Thyroid gland (tissue), 4 donors: ENCODE data around the gene C5AR2. TPM values are rescaled to one million over a fixed set of nuclear protein-coding genes. Genes with fewer than 3 reads are reported as not detected.
A peak's percentile ranks its signal among the peaks of the same experiment; 100 is the strongest.

ENCODE experiments used
- DNase-seq, 2 donors: peaks; one replicate each; pipeline ENCODE4 v3.0.0-alpha.2; 2019
- H3K27ac ChIP-seq, 3 donors: fragments of 200-600 bp; sonication (generic); 1 replicate in 2 of 3; 2 replicates in 1 of 3; pipeline ENCODE4 v1.5.1; 2016 to 2019; ENCODE audit warnings: mild to moderate bottlenecking in 1 of 3, moderate library complexity in 1 of 3
- H3K27me3 ChIP-seq: fragments of 200-600 bp; sonication (generic); one replicate; pipeline ENCODE4 v1.5.1; 2019
- H3K36me3 ChIP-seq, 2 donors: fragments of 200-600 bp; sonication (generic); one replicate each; pipeline ENCODE4 v1.5.1; 2016 to 2019
- H3K4me1 ChIP-seq, 2 donors: fragments of 200-600 bp; sonication (generic); one replicate each; pipeline ENCODE4 v1.5.1; 2017 to 2019
- H3K4me3 ChIP-seq, 3 donors: fragments of 200-600 bp; sonication (generic); replicated peaks in 1 of 3; 1 replicate in 2 of 3; 2 replicates in 1 of 3; pipeline ENCODE4 v1.5.1; 2016; ENCODE audit warnings: mild to moderate bottlenecking in 1 of 3
- H3K9me3 ChIP-seq: fragments of 200-600 bp; sonication (generic); one replicate; pipeline ENCODE4 v1.5.1; 2017
- CTCF ChIP-seq, 6 experiments: fragments of 200-600 bp in 3 of 6; fragments of 450-650 bp in 3 of 6; sonication (generic) in 3 of 6; IDR thresholded peaks; one replicate each; pipeline ENCODE4 v1.5.1; 2016 to 2019; ENCODE audit warnings: antibody characterized with exemption in 6 of 6, mild to moderate bottlenecking in 2 of 6, inconsistent platforms in 1 of 6, moderate library complexity in 1 of 6
- POLR2A ChIP-seq, 2 donors: fragments of 450-650 bp; IDR thresholded peaks; one replicate each; pipeline ENCODE4 v1.6.1; 2017; ENCODE audit warnings: antibody characterized with exemption in 2 of 2, mild to moderate bottlenecking in 2 of 2, moderate library complexity in 1 of 2
- WGBS, 2 donors: methylation state at CpG; one replicate each; pipeline ENCODE4 v1.1.5; 2017; 5-methylcytosine and 5-hydroxymethylcytosine counted together
- intact Hi-C: fragments of 100-400 bp; cut with DNase I; formaldehyde crosslinking; loops from one replicate; pipeline ENCODE4 v1.15.1; 2023
- total RNA-seq, 4 donors: library from RNA; depleted of rRNA; stranded (reverse); fragments of >200 nt; gene quantifications; one replicate each; pipeline ENCODE4 v1.2.3, GENCODE V29; 2016

C5AR2 gene
- total RNA-seq, 4 donors from 2014 or later, result 0.11 to 3.8 (median 2.0) TPM

GRCh38 chr19:47309608-47310007 is 22.4 kb upstream of the C5AR2 start, which contains the start of gene C5AR1:
Gene C5AR1, plus strand, starts transcription at chr19:47309861. Its CDS starts 35 bp downstream, at chr19:47309896.
- no peaks in the 10 kb centered on the region for H3K36me3 ChIP-seq
- H3K27ac ChIP-seq, result peak within 1 kb of the TSS in 1 of 3 donors; percentile 10
- DNase-seq, result no peak
- TF ChIP-seq CTCF (IDR thresholded peaks at IDR 0.05), result no peak
- no peak for TF ChIP-seq POLR2A (IDR thresholded peaks at IDR 0.05)
- H3K9me3 ChIP-seq, result no peaks in the 10 kb centered on the region
- WGBS, 2 donors, result 50 to 58% methylated on average over 10 to 12 of the region's 12 CpGs
- no peak within 1 kb of the TSS for H3K4me3 ChIP-seq
- intact Hi-C loops, result no loop called here
- no peaks in the 10 kb centered on the region for H3K27me3 ChIP-seq
- H3K4me1 ChIP-seq, result peaks cover 5 to 10% of the 10 kb centered on the region in 2 donors

- WGBS, 2 donors, result 88 to 89% methylated on average over 2 of the region's 2 CpGs
- TF ChIP-seq CTCF (IDR thresholded peaks at IDR 0.05) (no peak), POLR2A (IDR thresholded peaks at IDR 0.05) (no peak)
- H3K4me3 ChIP-seq, result no peak overlapping the region
Observed at GRCh38 chr19:47310323-47310722, 21.7 kb upstream of the C5AR2 start.

GRCh38 chr19:47310819-47311218 is 21.2 kb upstream of the C5AR2 start:
- peak overlapping the region in 1 of 3 donors; percentile 10 for H3K27ac ChIP-seq
- no peak for TF ChIP-seq POLR2A (IDR thresholded peaks at IDR 0.05)
- TF ChIP-seq CTCF (IDR thresholded peaks at IDR 0.05), result no peak
- H3K4me3 ChIP-seq, result no peak overlapping the region
- H3K4me1 ChIP-seq, result peaks cover 0 to 6% of the 10 kb centered on the region in 2 donors
- WGBS, 2 donors, result 18 to 20% methylated on average over 5 of the region's 5 CpGs
- intact Hi-C loops, result no loop called here
- no peaks in the 10 kb centered on the region for H3K9me3 ChIP-seq
- DNase-seq, result peak in 1 of 2 donors; percentile 11
- H3K27me3 ChIP-seq, result no peaks in the 10 kb centered on the region
- H3K36me3 ChIP-seq, result no peaks in the 10 kb centered on the region

More at GRCh38 chr19:47310323-47310722, 21.7 kb upstream of the C5AR2 start:
- Histone ChIP-seq H3K4me1 (peaks cover 2 to 10% of the 10 kb centered on the region in 2 donors), H3K27me3 (no peaks in the 10 kb centered on the region), H3K9me3 (no peaks in the 10 kb centered on the region), H3K36me3 (no peaks in the 10 kb centered on the region), H3K27ac (peak overlapping the region in 1 of 3 donors; percentile 10)
- DNase-seq, result no peak
- intact Hi-C loops, result no loop called here

GRCh38 chr19:47312366-47313006 is 19.5 kb upstream of the C5AR2 start:
- peaks cover 0 to 6% of the 10 kb centered on the region in 2 donors for H3K4me1 ChIP-seq
- intact Hi-C loops, result no loop called here
- H3K9me3 ChIP-seq, result no peaks in the 10 kb centered on the region
- TF ChIP-seq CTCF (IDR thresholded peaks at IDR 0.05) (no peak), POLR2A (IDR thresholded peaks at IDR 0.05) (no peak)
- no peak for DNase-seq
- H3K36me3 ChIP-seq, result no peaks in the 10 kb centered on the region
- H3K4me3 ChIP-seq, result no peak overlapping the region
- 91 to 94% methylated on average over 5 of the region's 5 CpGs for WGBS, 2 donors
- no peaks in the 10 kb centered on the region for H3K27me3 ChIP-seq
- H3K27ac ChIP-seq, result no peak overlapping the region

- TF ChIP-seq CTCF (IDR thresholded peaks at IDR 0.05), result no peak
- no peak for TF ChIP-seq POLR2A (IDR thresholded peaks at IDR 0.05)
- H3K36me3 ChIP-seq, result no peaks in the 10 kb centered on the region
- no peak for DNase-seq
- peaks cover 0 to 3% of the 10 kb centered on the region in 2 donors for H3K4me1 ChIP-seq
- H3K27ac ChIP-seq, result no peak overlapping the region
- intact Hi-C loops, result no loop called here
- H3K9me3 ChIP-seq, result no peaks in the 10 kb centered on the region
- H3K4me3 ChIP-seq, result no peak overlapping the region
- whole genome bisulfite sequencing, 2 donors, result 71 to 72% methylated on average over 10 of the region's 10 CpGs
- H3K27me3 ChIP-seq, result no peaks in the 10 kb centered on the region
Observed at GRCh38 chr19:47313754-47314295, 18.1 kb upstream of the C5AR2 start.
